GM19397 (cell line): Measurements from ENCODE around the gene COX4I1.

Experiments
- ATAC-seq: cut with Tn5 transposase; IDR thresholded peaks from one replicate; pipeline ENCODE4 v1.9.1; 2021; ENCODE audit warnings: mild to moderate bottlenecking, moderate library complexity; ENCODE audit not compliant: unreplicated experiment

The COX4I1 gene

GRCh38 chr16:85838381-85838780 lies 38.9 kb downstream of the COX4I1 start:
- ATAC-seq, result no peak

- no peak for ATAC-seq
Measured at GRCh38 chr16:85838876-85839585, 39.5 kb downstream of the COX4I1 start.

- no peak for ATAC-seq
Measured at GRCh38 chr16:85839681-85840240, 40.3 kb downstream of the COX4I1 start.

GRCh38 chr16:85840395-85840794 lies 40.9 kb downstream of the COX4I1 start:
- no peak for ATAC-seq

- ATAC-seq, result no peak
Measured at GRCh38 chr16:85840801-85841200, 41.3 kb downstream of the COX4I1 start.

GRCh38 chr16:85842435-85842834 lies 42.9 kb downstream of the COX4I1 start:
- no peak for ATAC-seq

- ATAC-seq, result no peak
Measured at GRCh38 chr16:85842848-85843247, 43.4 kb downstream of the COX4I1 start.

GRCh38 chr16:85843471-85844168 lies 44.1 kb downstream of the COX4I1 start:
- ATAC-seq, result no peak

GRCh38 chr16:85844169-85844481 lies 44.6 kb downstream of the COX4I1 start:
- no peak for ATAC-seq

- ATAC-seq, result no peak
Measured at GRCh38 chr16:85844786-85845185, 45.3 kb downstream of the COX4I1 start.

- ATAC-seq, result no peak
Measured at GRCh38 chr16:85845266-85845665, 45.8 kb downstream of the COX4I1 start.

- no peak for ATAC-seq
Measured at GRCh38 chr16:85846461-85846860, 47.0 kb downstream of the COX4I1 start.

GRCh38 chr16:85847036-85847435 lies 47.5 kb downstream of the COX4I1 start:
- no peak for ATAC-seq

GRCh38 chr16:85847681-85848601 lies 48.4 kb downstream of the COX4I1 start:
- no peak for ATAC-seq

- ATAC-seq, result no peak
Measured at GRCh38 chr16:85848986-85849385, 49.5 kb downstream of the COX4I1 start.

- no peak for ATAC-seq
Measured at GRCh38 chr16:85849388-85849787, 49.9 kb downstream of the COX4I1 start.

- ATAC-seq, result no peak
Measured at GRCh38 chr16:85850344-85850880, 50.9 kb downstream of the COX4I1 start.

GRCh38 chr16:85851034-85851785 lies 51.7 kb downstream of the COX4I1 start:
- ATAC-seq, result no peak

- ATAC-seq, result no peak
Measured at GRCh38 chr16:85853547-85854545, 54.4 kb downstream of the COX4I1 start.
